Thymus (tissue), 11 donors: Measurements from ENCODE around the gene QTRT2. TPM values are rescaled to one million over a fixed set of nuclear protein-coding genes. Genes with fewer than 3 reads are reported as not detected.

Source experiments
- DNase-seq, 9 donors: peaks; one replicate each; pipeline ENCODE4 v3.0.0-alpha.2; 2013; ENCODE audit warnings: low spot score in 9 of 9, low read depth in 6 of 9, missing footprints in 1 of 9
- H3K27ac ChIP-seq, 2 donors: one replicate each; pipeline ENCODE4 v1.5.1; 2013; ENCODE audit warnings: control low read depth in 1 of 2, low read depth in 1 of 2, low read length in 1 of 2, mild to moderate bottlenecking in 1 of 2, moderate library complexity in 1 of 2
- H3K27me3 ChIP-seq, 2 donors: one replicate each; pipeline ENCODE4 v1.5.1; 2013; ENCODE audit warnings: low read length in 1 of 2; ENCODE audit not compliant: control insufficient read depth in 2 of 2, insufficient read depth in 1 of 2
- H3K36me3 ChIP-seq, 2 donors: one replicate each; pipeline ENCODE4 v1.5.1; 2013; ENCODE audit warnings: low read length in 1 of 2, mild to moderate bottlenecking in 1 of 2, moderate library complexity in 1 of 2; ENCODE audit not compliant: control insufficient read depth in 2 of 2, insufficient read depth in 2 of 2
- H3K4me1 ChIP-seq, 2 donors: one replicate each; pipeline ENCODE4 v1.5.1; 2013; ENCODE audit warnings: low read length in 2 of 2; ENCODE audit not compliant: control insufficient read depth in 2 of 2, insufficient read depth in 2 of 2
- H3K4me3 ChIP-seq, 2 donors: one replicate each; pipeline ENCODE4 v1.5.1; 2013; ENCODE audit warnings: low read length in 2 of 2, control low read depth in 1 of 2, mild to moderate bottlenecking in 1 of 2
- H3K9me3 ChIP-seq, 2 donors: one replicate each; pipeline ENCODE4 v1.5.1; 2013; ENCODE audit warnings: low read length in 1 of 2, mild to moderate bottlenecking in 1 of 2; ENCODE audit not compliant: control insufficient read depth in 2 of 2, insufficient read depth in 1 of 2
- WGBS: extraction: QIAGEN DNeasy Blood & Tissue Kit; methylation state at CpG from one replicate; pipeline ENCODE4 v1.1.7; 2013; 5-methylcytosine and 5-hydroxymethylcytosine counted together
- polyA plus RNA-seq: library from polyadenylated mRNA; stranded (reverse); fragments of 200-250 nt; gene quantifications from one replicate; pipeline ENCODE4 v1.2.3, GENCODE V29; 2013
- total RNA-seq: library from RNA; stranded (reverse); fragments of 120-200 nt; gene quantifications from one replicate; pipeline ENCODE4 v1.2.4, GENCODE V29; 2013
- donor health status: healthy.

Gene QTRT2
- total and polyA plus RNA-seq, 2 donors: 9.0 to 14.3 TPM

DNA sequence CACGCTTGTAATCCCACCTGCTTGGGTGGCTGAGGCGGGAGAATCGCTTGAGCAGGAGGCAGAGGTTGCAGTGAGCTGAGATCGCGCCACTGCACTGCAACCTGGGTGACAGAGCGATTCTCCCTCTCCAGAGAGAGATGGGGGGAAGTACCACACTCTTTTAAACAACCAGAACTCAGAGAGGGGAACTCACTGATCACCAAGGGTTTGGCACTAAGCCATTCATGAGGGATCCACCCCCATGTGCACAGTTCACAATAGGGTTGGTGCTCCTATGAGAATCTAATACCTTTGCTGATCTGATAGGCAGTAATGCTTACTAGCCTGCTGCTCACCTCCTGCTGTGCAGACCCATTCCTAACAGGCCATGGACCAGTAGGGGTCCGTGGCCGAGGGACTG, 51.6 kb downstream of the QTRT2 start:
- H3K9me3 ChIP-seq: no peaks in the 10 kb centered on the region
- H3K36me3 ChIP-seq: no peaks in the 10 kb centered on the region
- no peaks in the 10 kb centered on the region for H3K27me3 ChIP-seq
- H3K27ac ChIP-seq: no peak overlapping the region
- DNase-seq: no peak
- WGBS: 98% methylated on average over 8 of the region's 8 CpGs
- no peaks in the 10 kb centered on the region for H3K4me1 ChIP-seq
- no peak overlapping the region for H3K4me3 ChIP-seq

DNA sequence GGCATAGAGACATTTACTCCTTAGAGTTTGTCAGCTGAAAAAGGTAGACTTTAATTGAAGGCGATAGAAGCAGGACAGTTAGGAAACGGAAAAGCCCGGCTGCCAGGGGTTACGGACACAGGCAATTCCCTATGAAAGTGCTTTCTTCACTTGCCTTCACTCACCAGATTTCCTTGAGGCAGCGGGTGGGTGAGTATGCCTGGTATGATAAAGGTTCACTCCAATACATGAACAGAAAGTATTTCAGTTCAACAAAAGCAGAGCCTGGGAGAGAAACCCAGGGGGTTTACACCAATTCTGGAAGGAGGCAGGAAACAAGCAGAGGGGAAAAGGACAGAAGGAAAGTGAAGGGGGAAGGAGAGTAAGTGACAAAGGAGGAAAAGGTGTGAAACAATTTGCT, 53.9 kb downstream of the QTRT2 start:
- Histone ChIP-seq H3K27ac (no peak overlapping the region), H3K27me3 (no peaks in the 10 kb centered on the region), H3K36me3 (no peaks in the 10 kb centered on the region), H3K9me3 (no peaks in the 10 kb centered on the region), H3K4me1 (no peaks in the 10 kb centered on the region), H3K4me3 (no peak overlapping the region)
- no peak for DNase-seq
- 97% methylated on average over 5 of the region's 5 CpGs for WGBS

DNA sequence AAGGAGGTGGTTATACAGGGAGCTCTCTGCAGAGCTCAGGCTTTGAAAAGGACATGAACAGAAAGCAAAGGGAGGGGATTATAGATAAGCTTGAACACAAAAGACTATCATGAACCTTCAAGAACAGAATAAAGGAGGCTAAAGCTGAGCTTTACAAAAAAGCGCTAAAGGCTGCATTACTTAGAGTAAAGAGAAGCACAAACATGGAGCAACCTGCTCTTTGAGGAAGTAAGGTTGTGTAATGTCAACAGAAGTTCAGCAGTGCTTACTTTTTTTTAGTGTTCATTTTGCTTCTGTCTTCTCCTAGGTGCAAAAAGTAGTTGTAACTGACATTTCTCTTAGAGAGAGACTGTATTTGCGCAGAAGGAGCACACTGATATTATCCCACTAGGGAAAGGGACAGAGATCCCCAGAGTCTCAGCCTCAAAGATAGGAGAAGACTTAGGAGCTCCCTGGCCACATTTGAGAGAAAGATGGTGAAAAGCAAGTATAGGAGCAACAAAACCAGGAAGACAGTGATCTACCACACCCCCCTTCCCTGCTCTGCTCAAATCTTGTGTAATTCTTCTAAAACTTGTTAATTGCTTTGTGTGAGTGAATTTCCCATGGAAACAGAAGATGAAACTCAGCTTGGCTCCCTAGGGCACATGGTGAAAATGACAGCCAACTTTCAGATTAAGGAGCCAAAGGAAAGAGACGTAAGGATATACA, 54.7 kb downstream of the QTRT2 start:
- no peaks in the 10 kb centered on the region for H3K9me3 ChIP-seq
- H3K27ac ChIP-seq: no peak overlapping the region
- H3K27me3 ChIP-seq: no peaks in the 10 kb centered on the region
- no peak overlapping the region for H3K4me3 ChIP-seq
- 88% methylated on average over 3 of the region's 3 CpGs for WGBS
- H3K4me1 ChIP-seq: no peaks in the 10 kb centered on the region
- no peaks in the 10 kb centered on the region for H3K36me3 ChIP-seq
- no peak for DNase-seq

DNA sequence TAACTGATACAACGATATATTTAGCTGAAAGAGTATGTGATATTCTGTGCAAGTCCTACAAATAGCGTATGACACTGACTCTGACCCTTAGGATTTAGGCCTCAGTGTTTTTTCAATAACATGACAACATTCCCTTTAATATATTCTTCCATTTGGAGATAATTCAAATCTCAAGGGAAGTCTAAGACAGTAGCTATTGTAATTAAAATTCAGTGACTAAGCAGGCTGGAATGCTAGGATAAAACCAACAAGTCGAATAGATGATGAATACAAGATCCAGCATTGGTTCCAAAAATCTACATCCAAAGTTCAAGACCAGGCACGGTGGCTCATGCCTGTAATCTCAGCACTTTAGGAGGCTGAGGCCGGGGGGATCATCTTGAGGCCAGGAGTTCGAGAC, 56.2 kb downstream of the QTRT2 start:
- Histone ChIP-seq H3K4me3 (no peak overlapping the region), H3K36me3 (no peaks in the 10 kb centered on the region), H3K9me3 (no peaks in the 10 kb centered on the region), H3K4me1 (no peaks in the 10 kb centered on the region), H3K27me3 (no peaks in the 10 kb centered on the region), H3K27ac (no peak overlapping the region)
- DNase-seq: no peak
- 96% methylated on average over 6 of the region's 6 CpGs for WGBS

DNA sequence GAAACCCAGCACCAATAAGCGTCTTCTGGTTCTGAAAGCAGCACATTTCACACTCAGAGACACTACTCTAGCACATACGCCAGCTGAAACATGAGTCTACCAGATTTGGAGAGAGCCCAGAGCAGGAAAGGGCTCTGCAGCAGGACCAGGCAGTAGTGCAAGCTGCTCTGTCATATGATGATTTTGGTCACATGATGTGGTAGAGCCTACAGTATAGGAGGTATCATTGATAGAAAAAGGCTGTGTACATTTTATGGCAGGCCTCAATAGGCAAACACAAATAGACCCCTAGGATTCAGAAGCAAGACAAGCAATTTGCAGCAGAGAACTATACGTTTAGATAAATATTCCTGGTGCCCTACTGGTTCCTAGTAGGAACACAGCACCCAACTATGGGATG, 58.2 kb downstream of the QTRT2 start:
- Histone ChIP-seq H3K27ac (no peak overlapping the region), H3K4me1 (no peaks in the 10 kb centered on the region), H3K4me3 (no peak overlapping the region), H3K9me3 (no peaks in the 10 kb centered on the region), H3K36me3 (no peaks in the 10 kb centered on the region), H3K27me3 (no peaks in the 10 kb centered on the region)
- no peak for DNase-seq
- 95% methylated on average over 3 of the region's 3 CpGs for WGBS

DNA sequence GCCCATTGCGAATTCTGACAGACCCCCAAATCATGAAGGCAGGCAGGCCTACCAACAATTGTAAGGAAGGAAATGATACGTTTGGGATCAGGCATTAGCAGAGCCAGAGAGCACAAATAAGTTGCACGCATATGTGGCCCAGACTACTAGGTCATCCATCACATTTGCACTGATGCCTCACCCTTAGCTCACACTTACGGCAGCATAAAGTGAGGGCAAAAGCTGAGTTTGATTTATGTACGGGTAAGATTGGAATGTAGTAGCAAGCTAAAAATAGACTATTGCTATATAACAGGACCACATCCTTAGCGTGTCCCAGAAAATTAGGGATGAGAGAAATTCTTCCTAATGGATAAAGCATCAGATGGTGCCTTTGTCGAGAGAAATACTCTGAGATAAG, 58.6 kb downstream of the QTRT2 start:
- no peaks in the 10 kb centered on the region for H3K4me1 ChIP-seq
- no peak overlapping the region for H3K27ac ChIP-seq
- H3K4me3 ChIP-seq: no peak overlapping the region
- H3K27me3 ChIP-seq: no peaks in the 10 kb centered on the region
- WGBS: 98% methylated on average over 7 of the region's 7 CpGs
- DNase-seq: no peak
- no peaks in the 10 kb centered on the region for H3K9me3 ChIP-seq
- H3K36me3 ChIP-seq: no peaks in the 10 kb centered on the region

DNA sequence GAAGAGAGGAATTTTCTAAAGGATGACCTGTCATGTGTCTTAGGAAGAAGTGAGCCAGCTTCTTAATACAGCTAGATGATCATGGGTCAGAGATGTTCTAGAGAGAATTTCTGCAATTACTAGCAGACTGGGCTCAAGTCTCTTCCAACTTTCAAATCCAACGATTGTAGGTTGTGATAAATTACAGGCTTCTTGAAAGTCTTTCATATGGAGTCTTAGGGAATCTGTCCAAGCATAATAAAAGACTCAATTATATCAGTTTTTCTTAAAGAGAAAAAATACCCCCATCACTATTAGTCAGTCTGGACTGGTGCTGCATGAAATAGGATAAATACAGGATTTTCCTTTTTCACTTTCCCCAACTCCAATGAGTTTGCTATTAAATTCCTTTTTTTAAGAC, 63.2 kb downstream of the QTRT2 start:
- 86% methylated on average over 1 of the region's 1 CpG for WGBS
- Histone ChIP-seq H3K27ac (no peak overlapping the region), H3K4me1 (no peaks in the 10 kb centered on the region), H3K27me3 (no peaks in the 10 kb centered on the region), H3K9me3 (no peaks in the 10 kb centered on the region), H3K36me3 (no peaks in the 10 kb centered on the region), H3K4me3 (no peak overlapping the region)
- no peak for DNase-seq

DNA sequence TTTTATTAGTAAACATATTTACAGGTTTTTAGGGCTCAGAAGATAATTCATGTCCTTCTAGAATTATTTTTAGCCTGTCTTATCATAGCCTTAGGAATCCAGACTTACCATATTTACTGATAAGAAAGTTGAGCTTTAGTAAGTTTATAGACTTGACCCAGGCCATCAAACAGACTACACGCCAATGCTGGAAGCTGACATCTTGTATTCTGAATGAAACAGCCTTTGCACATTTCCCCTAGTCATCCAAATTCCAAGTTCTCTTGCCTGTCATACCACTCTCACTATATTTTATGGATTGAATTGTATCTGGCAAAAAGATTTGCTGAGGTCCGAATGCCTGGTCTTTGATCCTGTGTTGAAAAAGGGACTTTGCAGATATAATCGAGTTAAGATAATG, 63.7 kb downstream of the QTRT2 start:
- Histone ChIP-seq H3K27me3 (no peaks in the 10 kb centered on the region), H3K4me3 (no peak overlapping the region), H3K9me3 (no peaks in the 10 kb centered on the region), H3K36me3 (no peaks in the 10 kb centered on the region), H3K4me1 (no peaks in the 10 kb centered on the region), H3K27ac (no peak overlapping the region)
- 98% methylated on average over 3 of the region's 3 CpGs for WGBS
- no peak for DNase-seq

DNA sequence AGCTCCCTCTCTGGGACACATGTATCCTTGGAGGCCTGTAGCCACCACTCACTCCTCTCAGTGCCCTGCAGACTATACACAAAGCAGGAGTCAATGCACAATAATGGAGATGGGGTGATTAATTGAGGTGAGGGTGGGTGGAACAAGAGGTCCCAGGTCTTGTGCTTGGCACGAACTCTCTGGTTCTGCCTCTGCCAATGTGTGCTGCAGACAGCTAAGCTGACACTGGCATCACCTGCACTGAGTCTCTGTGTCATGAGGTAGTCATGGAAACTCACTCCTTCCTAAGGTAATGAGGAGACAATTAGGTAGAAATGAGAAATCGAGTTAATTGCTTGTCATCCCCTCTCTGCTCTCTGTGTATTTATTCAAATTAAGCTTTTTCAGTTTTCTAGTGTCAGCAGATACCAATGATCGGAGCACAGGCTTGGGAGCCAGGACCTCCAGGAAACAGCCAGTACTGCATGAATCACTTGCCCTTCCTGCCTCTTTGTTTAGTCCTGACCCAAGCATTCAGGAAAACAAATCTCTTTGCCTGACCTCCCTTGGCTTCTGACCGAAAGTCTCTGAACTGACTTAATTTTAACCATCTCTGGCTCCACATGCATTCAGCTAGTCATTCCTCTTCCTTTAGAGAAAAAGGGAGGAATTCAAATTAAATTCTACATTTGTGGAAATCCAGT, 65.6 kb downstream of the QTRT2 start:
- no peaks in the 10 kb centered on the region for H3K36me3 ChIP-seq
- H3K4me1 ChIP-seq: no peaks in the 10 kb centered on the region
- H3K27me3 ChIP-seq: no peaks in the 10 kb centered on the region
- WGBS: 85% methylated on average over 4 of the region's 4 CpGs
- no peaks in the 10 kb centered on the region for H3K9me3 ChIP-seq
- H3K4me3 ChIP-seq: no peak overlapping the region
- no peak for DNase-seq
- H3K27ac ChIP-seq: no peak overlapping the region
